ENCODE data around the gene PLEKHM2.

PLEKHM2 gene

GRCh38 chr1:15742339-15742801, 58.2 kb downstream of the PLEKHM2 start, which contains the start of gene TMEM82:
TMEM82 (plus strand) TSS chr1:15742499; CDS start chr1:15742560, 61 bp downstream.
- DNase-seq (no peak), ATAC-seq (ENCODE audit: insufficient read depth, low read depth) (no peak)
- H3K9ac ChIP-seq (ENCODE audit: low read depth, low read length), result no peak within 1 kb of the TSS
- H3K9me3 ChIP-seq (ENCODE audit: insufficient read depth, low read length, severe bottlenecking), result no peaks in the 10 kb centered on the region
- H3K4me1 ChIP-seq (ENCODE audit: insufficient read depth, low read length), result no peaks in the 10 kb centered on the region
- H4K20me1 ChIP-seq (ENCODE audit: insufficient read depth, low read length), result no peaks in the 10 kb centered on the region; the same call in 1 of the 2 replicates
- no peak within 1 kb of the TSS for H2AFZ ChIP-seq (ENCODE audit: low read depth, low read length)
- H3K4me2 ChIP-seq (ENCODE audit: insufficient read depth, low read length), result no peak within 1 kb of the TSS
- no peak within 1 kb of the TSS for H3K4me3 ChIP-seq (ENCODE audit: low read depth in 1 of 2, low read length in 2 of 2)
- no peaks in the 10 kb centered on the region for H3K36me3 ChIP-seq (ENCODE audit: insufficient read depth, low read length)
- no peaks in the 10 kb centered on the region for H3K79me2 ChIP-seq (ENCODE audit: insufficient read depth, low read length)
- H3K27me3 ChIP-seq (ENCODE audit: insufficient read depth, low read length, poor library complexity), result no peaks in the 10 kb centered on the region
- no peak for TF ChIP-seq CTCF (IDR thresholded peaks at IDR 0.05; ENCODE audit: borderline replicate concordance, extremely low read depth, low read length, poor library complexity, severe bottlenecking)
- TF ChIP-seq EZH2 (IDR thresholded peaks at IDR 0.05; ENCODE audit: borderline replicate concordance, low read depth, low read length, severe bottlenecking), result no peak
- no peak within 1 kb of the TSS for H3K27ac ChIP-seq (ENCODE audit: low read length)

- Histone ChIP-seq H4K20me1 (ENCODE audit: insufficient read depth, low read length) (no peaks in the 10 kb centered on the region; the same call in 1 of the 2 replicates), H2AFZ (ENCODE audit: low read depth, low read length) (no peak overlapping the region), H3K4me3 (ENCODE audit: low read depth in 1 of 2, low read length in 2 of 2) (no peak overlapping the region), H3K27ac (ENCODE audit: low read length) (no peak overlapping the region), H3K36me3 (ENCODE audit: insufficient read depth, low read length) (no peaks in the 10 kb centered on the region), H3K4me1 (ENCODE audit: insufficient read depth, low read length) (no peaks in the 10 kb centered on the region), H3K4me2 (ENCODE audit: insufficient read depth, low read length) (no peak overlapping the region), H3K27me3 (ENCODE audit: insufficient read depth, low read length, poor library complexity) (no peaks in the 10 kb centered on the region), H3K9me3 (ENCODE audit: insufficient read depth, low read length, severe bottlenecking) (no peaks in the 10 kb centered on the region), H3K9ac (ENCODE audit: low read depth, low read length) (no peak overlapping the region), H3K79me2 (ENCODE audit: insufficient read depth, low read length) (no peaks in the 10 kb centered on the region)
- TF ChIP-seq EZH2 (IDR thresholded peaks at IDR 0.05; ENCODE audit: borderline replicate concordance, low read depth, low read length, severe bottlenecking) (no peak), CTCF (IDR thresholded peaks at IDR 0.05; ENCODE audit: borderline replicate concordance, extremely low read depth, low read length, poor library complexity, severe bottlenecking) (no peak)
- ATAC-seq (ENCODE audit: insufficient read depth, low read depth) (no peak), DNase-seq (no peak)
Observed at GRCh38 chr1:15744122-15744679, 60.1 kb downstream of the PLEKHM2 start.

- H3K4me3 ChIP-seq (ENCODE audit: low read depth in 1 of 2, low read length in 2 of 2), result no peak overlapping the region
- TF ChIP-seq CTCF (IDR thresholded peaks at IDR 0.05; ENCODE audit: borderline replicate concordance, extremely low read depth, low read length, poor library complexity, severe bottlenecking) (no peak), EZH2 (IDR thresholded peaks at IDR 0.05; ENCODE audit: borderline replicate concordance, low read depth, low read length, severe bottlenecking) (no peak)
- H2AFZ ChIP-seq (ENCODE audit: low read depth, low read length), result no peak overlapping the region
- no peaks in the 10 kb centered on the region; the same call in 1 of the 2 replicates for H4K20me1 ChIP-seq (ENCODE audit: insufficient read depth, low read length)
- H3K36me3 ChIP-seq (ENCODE audit: insufficient read depth, low read length), result no peaks in the 10 kb centered on the region
- no peak for DNase-seq
- H3K4me1 ChIP-seq (ENCODE audit: insufficient read depth, low read length), result no peaks in the 10 kb centered on the region
- H3K27me3 ChIP-seq (ENCODE audit: insufficient read depth, low read length, poor library complexity), result no peaks in the 10 kb centered on the region
- H3K9me3 ChIP-seq (ENCODE audit: insufficient read depth, low read length, severe bottlenecking), result no peaks in the 10 kb centered on the region
- ATAC-seq (ENCODE audit: insufficient read depth, low read depth), result no peak
- no peak overlapping the region for H3K4me2 ChIP-seq (ENCODE audit: insufficient read depth, low read length)
- H3K27ac ChIP-seq (ENCODE audit: low read length), result no peak overlapping the region
- no peak overlapping the region for H3K9ac ChIP-seq (ENCODE audit: low read depth, low read length)
- H3K79me2 ChIP-seq (ENCODE audit: insufficient read depth, low read length), result no peaks in the 10 kb centered on the region
Observed at GRCh38 chr1:15747378-15747777, 63.3 kb downstream of the PLEKHM2 start.

Data from DND-41 (cell line).